Islet of Langerhans (tissue), 1 donor: ENCODE data around the gene POP4.
"Not testable (repeated sequence)": the region's sequence is repeated elsewhere in the genome, so short reads cannot be mapped to it uniquely, and the experiment has no call there.

Experiments used
- FAIRE-seq: peaks from one replicate; lab custom pipeline; 2011; peaks lifted over from hg19 to GRCh38; lab: Jason Lieb, UNC

The POP4 gene, protein sequence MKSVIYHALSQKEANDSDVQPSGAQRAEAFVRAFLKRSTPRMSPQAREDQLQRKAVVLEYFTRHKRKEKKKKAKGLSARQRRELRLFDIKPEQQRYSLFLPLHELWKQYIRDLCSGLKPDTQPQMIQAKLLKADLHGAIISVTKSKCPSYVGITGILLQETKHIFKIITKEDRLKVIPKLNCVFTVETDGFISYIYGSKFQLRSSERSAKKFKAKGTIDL

DNA sequence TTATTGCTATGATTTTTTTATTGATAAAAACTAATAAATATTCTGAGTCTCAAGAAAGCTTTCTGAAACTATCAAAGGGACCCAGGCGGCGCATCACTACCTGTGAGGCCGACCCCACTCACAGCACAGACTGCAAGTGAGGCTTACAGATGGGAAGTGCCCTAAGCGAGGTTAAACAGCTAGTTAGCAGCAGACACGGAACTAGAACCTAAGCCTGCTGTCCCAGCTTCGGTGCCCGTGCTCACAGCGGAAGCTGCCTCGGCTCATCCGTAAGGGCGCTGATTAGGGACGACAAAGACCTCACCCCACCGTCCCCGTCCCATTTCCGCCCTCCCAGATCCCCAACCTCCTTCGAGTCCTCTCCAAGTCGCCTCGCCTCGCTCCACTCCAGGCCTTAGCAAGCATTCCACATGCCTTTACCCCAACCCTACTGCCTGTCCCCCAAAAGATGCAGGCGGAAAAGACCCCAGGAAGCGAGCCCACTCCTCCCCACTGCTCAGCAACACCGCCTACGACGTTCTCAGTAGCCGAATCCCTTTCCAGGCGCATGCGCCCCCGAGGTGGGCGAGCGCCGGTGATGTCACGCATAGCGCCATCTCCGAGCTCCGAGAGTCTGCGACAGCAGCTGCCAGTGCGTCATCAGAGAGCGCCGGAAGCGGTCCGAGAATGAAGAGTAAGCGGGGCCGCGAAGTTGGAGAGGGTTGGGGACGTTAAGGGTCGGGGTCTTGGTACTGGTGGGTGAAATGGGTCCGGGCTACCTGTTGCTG, at the start of gene POP4:
Gene POP4, plus strand, starts transcription at position 631 of the 767 bp plus-strand sequence. Its CDS starts 36 bp downstream, at position 667.
- no peak for FAIRE-seq

DNA sequence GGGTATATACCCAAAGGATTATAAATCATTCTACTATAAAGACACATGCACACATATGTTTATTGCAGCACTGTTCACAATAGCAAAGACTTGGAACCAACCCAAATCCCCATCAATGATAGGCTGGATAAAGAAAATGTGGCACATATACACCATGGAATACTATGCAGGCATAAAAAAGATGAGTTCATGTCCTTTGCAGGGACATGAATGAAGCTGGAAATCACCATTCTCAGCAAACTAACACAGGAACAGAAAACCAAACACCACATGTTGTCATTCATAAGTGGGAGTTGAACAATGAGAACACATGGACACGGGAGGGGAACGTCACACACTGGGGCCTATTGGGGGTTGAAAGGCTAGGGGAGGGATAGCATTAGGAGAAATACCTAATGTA, 47.0 kb upstream of the POP4 start:
- FAIRE-seq: not testable (repeated sequence)

DNA sequence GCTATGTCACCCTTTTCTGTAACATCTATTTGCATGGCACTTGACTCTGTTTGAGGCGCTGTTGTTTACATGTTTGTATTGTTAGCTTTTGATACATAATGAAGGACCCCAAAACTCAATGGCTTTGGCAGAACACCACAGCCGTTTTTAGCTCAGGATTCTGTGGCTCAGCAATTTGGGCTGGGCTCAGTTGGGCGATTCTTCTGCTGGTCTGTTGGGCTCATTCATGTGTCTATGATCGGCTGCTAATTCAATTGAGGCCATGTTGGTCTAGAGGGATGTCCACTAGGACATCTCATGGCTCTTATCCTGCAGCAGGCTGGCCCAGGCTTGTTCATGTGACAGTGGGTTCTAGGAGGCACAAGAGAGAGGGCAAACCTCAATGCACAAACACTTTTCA, 46.3 kb upstream of the POP4 start:
- FAIRE-seq: no peak

DNA sequence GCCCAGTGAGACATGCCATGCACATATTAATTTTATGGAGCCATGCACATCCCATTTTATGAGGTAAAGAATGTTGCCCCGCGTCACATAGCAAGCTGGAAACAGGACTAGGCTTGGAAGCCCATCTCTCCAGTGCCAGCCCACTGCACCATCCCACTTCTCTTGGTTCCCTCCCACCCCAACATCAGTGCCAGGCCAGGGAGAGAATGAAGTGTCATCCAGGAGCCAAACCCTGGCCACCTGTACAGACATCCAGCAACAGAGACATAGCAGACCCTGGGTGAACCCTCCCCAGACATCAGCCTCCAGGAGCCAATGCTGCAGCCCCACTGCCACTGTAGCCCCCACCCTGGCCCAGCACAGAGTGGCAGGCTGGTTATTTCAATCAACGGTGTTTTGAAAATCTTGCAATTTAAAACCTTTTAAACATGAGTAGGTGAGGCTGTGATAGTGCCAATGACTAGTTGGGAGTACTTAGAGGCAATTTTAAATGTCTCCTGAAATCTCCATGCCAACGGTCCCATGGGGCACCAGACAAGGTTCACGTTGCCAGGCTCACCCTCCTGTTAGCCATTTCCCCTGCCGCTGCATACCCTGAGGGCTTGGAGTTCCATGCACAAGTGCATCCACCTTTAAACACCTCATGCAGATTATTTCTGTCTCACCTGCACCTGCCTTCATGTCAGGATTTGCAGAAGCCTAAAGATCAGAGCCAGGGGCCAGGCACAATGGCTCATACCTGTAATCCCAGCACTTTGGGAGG, 45.6 kb upstream of the POP4 start:
- FAIRE-seq: no peak

DNA sequence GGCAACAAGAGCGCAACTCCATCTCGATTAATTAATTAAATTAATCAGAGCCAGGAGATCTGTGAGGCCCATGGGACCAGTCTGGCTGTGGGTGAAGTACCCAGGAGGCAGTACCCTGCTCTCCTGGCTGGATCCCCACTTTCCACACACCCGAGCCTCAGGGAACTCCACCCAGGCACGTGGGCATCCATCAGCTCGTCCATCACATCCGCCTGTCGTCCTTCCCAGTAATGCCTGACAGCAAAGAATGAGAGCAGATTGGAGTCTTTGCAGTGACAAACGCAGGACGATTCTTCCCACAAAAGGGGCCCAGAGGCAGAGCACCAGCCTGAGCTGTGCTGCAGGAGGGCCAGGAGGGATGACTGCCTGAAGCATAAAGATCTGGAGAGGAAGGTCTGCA, 44.5 kb upstream of the POP4 start:
- no peak for FAIRE-seq

DNA sequence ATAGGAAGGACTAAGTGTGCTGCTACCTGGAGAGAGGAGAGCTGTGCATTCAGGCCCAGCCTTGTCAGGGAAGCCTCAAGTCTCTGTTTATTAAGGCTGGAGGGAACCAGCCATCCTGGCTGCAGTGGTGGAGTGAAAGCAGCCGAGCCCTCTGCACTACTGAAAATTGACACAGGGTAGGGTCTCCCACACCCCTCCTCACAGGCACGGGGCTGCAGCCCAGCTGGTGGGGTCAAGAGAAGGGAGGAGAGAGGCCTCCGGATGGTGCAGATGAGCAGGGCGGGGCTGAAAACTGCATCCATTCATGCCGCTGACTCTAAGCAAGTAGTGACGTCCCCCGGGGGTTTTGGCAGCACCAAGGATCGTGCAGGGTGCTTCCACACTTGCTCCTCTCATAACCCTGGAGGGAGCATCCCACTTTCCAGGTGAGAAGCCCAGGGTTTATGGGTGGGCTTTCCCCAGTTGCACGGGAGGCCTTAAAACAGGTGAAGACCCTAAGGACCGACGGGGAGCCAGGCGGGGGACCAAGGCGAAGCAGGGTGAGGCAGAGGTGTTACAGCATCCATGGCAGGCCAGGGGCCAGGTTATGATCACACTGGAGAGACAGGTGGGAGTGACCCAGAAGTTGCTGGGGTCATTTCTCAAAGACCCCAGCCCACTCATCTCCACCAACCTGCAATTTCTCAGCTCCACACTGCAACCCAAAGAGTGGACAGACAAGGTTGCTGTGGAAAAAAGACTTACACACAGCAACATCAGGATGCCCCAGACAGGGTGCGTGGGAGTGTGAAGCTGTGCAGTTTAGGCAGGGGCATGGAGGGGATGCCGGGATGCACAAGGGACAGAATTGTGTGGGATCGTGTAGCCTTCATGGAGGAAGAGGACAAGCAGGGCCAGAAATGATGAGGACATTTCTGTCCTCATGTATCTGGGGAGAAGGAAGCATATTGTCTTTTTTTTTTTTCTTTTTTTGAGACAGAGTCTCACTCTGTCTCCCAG, 43.5 kb upstream of the POP4 start:
- FAIRE-seq: no peak

DNA sequence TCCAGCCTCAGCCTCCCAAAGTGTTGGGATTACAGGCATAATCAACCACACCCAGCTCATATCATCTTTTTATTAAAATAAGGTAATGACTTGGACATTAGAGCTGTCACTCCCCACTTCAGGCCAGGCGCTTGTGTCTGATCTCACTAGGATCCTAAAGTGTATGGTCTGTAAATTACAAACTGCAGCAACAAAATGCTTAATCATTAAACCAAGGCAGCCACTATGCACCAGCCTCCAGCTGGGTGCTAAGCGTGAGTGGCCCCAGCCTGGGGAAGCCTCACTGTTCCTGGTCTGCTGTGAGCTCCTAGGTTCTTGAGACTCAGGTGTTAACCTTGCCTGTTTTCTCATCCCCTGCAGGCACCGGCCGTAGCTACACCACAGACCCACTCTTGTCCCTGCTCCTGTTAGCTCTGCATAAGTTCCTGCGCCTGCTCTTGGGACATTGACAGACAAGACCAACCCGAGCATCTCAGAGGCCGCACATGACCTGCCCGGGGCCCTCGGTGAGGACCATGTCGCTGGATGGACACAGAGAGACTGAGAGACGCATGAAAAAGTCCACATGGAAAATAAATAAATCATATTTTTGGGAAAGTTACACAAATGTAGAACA, 42.5 kb upstream of the POP4 start:
- no peak for FAIRE-seq

DNA sequence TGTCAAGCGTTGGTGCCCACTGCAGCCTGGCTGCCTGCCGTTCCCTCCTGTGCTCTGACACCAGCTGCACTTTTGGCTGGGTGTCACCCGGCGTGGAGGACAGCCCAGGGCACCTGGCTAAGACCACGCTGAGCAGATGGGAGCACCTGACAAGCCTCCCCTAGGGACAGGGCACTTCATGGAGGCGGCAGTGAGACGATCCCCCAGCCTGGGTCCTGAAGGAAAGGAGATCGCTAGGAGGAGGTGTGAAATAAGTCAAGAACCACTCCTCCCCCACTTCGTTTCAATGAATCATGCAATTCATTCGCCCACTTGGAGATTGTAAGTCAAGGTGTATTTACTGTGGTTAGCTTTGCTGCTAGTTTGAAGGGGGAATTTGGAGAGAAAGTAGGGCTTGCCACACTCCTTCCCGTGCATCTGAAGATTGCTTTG, 41.5 kb upstream of the POP4 start:
- no peak for FAIRE-seq

DNA sequence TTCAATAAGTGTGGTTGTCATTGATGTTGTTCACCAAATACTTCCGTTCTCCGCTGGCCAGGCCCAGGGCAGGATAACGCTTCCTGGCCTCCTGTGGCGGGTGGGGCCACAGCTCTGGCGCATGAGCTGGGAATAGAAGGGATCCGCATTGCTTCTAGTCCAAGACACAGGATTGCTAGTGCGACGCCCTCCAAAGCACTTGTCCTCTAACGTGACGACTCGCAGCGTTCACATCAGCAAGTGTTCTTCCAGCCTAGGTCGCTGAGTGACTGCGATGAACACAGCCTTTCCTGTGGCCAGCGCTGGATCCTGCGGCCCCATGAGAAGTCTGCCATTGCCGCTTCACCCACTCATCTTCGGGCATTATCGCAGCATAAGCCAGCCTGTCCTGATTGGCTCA, 40.9 kb upstream of the POP4 start:
- no peak for FAIRE-seq

DNA sequence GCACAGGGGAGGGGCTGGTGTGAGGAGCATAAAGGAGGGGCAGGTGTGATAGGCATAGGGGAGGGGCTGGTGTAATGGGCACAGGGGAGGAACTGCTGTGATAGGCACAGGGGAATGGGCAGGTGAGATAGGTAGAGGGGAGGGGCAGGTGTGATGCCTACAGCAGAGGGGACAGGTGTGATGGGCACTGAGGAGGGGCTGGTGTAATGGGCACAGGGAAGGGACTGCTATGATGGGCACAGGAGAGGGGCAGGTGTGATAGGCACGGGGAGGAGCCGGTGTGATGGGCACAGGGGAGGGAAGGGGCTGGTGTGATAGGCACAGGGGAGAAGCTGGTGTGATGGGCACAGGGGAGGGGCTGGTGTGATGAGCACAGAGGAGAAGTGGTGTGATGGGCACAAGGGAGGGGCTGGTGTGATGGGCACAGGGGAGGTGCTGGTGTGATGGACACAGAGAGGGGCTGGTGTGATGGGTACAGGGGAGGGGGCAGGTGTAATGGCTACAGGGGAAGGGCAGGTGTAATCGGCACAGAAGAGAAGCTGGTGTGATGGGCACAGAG, 39.5 kb upstream of the POP4 start:
- FAIRE-seq: no peak

DNA sequence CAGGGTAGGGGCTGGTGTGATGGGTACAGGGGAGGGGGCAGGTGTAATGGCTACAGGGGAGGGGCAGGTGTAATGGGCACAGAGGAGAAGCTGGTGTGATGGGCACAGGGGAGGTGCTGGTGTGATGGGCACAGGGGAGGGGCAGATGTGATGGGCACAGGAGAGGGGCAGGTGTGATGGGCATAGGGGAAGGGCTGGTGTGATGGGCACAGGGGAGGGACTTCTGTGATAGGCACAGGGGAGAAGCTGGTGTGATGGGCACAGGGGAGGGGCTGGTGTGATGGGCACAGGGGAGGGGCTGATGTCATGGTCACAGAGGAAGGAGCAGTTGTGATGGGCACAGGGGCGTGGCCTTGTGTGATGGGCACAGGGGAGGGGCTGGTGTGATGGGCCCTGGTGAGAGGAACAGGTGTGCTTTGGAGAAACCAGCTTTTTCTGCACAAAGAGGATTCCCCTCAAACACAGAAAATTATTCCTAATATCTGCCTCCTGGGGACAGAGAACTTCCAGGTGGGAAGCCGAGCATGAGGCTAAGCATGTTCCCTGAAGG, 38.6 kb upstream of the POP4 start:
- FAIRE-seq: no peak

DNA sequence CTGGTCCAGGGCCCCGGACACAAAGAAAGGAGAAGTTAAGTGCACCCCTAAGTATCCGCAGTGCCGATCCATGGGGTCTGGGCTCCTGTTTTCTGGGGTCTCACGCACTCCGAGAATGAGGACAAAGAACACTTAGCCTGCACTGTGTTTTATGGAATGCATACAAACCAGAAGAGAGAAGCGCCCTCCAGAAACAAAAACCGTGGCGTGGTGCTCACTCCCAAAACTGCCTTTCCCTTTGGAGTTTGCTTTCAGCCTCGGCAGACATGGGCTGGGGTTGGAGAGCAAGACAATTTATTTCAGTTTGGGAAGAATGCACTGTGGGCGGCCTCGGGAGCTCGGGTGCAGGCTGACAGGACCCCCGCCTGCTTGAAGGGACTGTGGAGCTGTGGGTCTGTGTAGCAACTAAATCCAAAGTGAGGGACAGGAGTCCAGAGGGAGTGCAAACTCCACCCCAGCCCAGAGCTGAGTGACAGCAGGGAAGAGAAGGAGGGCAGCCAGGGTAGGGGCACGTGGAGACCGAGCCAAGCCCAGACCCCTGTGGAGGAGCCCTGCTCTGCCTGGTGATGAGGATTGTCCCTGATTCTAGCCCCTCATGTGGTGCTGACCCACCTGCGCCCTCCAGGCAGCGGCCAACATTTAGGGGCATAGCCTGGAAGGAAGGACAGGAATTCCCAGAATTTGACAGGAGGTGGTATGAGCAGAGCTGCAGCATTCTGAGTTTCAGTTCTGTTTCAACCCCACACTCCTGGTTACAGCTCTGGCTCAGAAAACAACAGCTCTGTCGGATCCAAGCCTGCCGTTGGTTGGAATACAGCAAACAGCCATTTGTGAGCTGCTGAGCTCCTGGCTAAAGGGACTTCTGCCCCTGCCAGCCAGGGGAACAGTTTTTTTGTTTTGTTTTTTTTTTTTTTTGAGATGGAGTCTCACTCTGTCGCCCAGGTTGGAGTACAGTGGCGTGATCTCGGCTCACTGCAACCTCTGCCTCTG, 37.8 kb upstream of the POP4 start:
- FAIRE-seq: no peak

DNA sequence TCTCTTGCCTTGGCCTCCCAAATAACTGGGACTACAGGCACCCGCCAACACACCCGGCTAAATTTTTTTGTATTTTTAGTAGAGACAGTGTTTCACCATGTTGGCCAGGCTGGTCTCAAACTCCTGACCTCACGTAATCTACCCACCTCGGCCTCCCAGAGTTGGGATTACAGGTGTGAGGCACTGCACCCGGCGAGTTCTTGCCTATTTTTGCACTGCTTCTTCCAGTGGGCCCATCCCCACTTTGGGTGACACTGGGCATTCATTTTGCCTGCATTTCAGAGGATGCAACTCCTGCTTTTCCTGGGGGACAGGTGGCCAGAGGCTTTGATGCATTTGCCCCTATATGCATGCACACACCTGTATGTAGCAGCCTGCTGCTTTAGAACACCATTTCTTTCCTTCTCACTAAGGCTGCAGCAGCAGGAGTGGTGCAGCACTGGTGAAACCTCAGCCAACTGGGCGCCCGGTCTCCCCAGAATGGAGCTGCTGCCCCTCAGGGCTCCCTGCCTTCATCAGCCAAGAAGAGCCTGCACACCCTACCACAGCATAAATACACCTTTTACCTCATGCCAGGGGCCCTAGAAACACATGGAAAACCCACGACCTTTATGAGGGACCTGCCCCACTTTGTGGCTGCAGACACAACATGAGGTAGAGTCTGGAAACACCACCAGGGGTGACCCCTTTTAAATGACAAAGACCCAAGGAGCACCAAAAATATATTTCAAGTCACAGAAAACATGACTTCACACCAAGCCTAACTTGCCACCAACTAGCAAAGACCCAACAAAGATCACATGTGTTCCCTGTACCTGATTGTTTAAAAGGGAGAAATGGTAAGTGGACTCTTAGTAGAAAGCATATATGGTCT, 36.8 kb upstream of the POP4 start:
- no peak for FAIRE-seq

DNA sequence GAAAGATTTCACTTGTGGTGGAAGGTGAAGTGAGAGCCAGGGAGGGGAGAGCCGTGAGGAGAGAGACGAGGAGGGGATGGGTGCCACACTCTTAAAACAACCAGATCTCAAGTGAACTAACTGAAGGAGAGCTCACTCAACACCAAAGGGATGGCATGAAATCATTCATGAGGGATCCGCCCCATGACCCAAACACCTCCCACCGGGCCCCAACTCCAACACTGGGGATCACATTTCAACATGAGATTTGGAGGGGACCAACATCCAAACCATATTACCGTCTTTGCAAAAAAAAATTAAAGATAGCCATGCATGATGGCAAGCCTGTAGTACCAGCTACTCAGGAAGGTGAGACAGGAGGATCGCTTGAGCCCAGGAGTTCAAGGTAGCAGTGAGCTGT, 34.9 kb upstream of the POP4 start:
- no peak for FAIRE-seq

DNA sequence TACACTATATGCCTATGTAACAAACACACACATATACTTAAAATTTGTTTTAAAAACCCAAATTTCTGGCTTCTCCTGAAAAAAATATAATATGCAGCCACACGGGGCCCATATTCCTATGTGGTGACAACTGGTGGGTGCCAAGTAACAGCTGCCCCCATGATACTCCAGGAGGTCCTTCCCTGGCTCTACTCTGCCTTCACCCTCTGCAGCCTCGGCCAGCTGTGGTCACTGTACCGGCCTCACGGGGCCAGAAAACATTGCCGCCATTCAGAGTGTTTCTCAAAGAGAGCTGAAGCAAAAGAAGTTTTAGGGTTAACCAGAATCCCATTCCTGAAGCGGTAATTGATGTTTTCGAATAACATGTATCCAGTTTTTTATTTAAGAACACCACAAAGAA, 32.6 kb upstream of the POP4 start:
- no peak for FAIRE-seq

DNA sequence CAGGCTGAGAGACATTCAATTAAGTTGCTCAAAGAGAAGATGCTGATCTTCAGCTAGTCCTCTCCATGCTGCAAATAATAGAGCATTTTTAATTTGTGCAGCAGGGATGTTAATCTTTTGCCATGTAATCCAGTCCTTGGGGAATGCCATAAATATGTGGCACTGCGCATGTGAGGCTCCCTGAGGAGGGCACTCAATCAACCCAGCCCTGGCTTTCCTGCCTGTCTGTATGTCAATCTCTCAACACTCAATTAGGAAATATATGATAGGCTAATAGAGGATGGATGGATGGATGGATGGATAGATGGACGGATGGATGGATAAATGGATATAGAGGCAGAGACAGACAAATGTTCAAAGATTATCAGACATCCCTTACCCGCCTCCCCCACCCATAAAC, 31.6 kb upstream of the POP4 start:
- no peak for FAIRE-seq

DNA sequence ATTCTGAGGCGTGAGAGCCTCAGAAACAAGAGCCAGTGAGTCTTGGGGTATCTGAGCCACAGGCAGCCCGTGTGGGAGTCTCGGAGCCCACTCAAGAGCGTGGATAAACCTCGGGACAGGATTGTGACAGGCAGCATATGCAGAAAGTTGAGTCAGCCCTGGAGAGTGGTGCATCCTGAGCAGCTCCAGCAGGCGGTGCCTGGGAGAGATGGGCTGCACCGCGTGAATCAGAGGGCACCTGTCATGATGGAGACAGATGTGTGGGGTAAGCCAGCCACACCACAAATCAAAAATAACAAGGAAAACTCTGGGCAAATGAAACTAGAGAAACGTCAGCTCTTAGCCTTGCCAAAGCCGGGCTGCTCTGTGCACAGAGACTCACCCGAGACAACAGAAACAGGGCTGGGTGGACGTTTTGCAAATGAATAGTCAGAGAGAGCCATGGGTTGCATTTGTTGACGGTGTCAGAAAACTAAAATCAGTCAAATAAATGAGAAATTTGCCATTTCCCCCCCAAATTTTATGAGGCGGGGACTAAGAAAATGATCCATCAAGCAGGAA, 30.0 kb upstream of the POP4 start:
- FAIRE-seq: no peak
